Activated T-helper 1 cell treated with anti-CD3 and anti-CD28 coated beads, Interleukin-12 subunit alpha, Interleukin-12 subunit beta, Interleukin-2, Interleukin-4 antibody, amounts not matched to agents 30 ng/mL and 10 ng/mL and 1 ng/mL, durations not matched to agents 14 hours and 24 hours and 36 hours (primary cell): ENCODE results near the gene P2RY2. TPM values are rescaled to one million over a fixed set of nuclear protein-coding genes. Genes with fewer than 3 reads are reported as not detected.
"Not testable (repeated sequence)": the region's sequence is repeated elsewhere in the genome, so short reads cannot be mapped to it uniquely, and the experiment has no call there.

Experiments
- DNase-seq: peaks from one replicate; pipeline ENCODE4 v3.0.0; 2021; ENCODE audit warnings: low spot score
- H3K27ac Mint-ChIP-seq: one replicate; pipeline ENCODE4 v1.8.0; 2021; ENCODE audit warnings: mild to moderate bottlenecking, mixed read lengths
- H3K27me3 Mint-ChIP-seq: one replicate; pipeline ENCODE4 v1.8.0; 2022; ENCODE audit warnings: mild to moderate bottlenecking, moderate library complexity, mixed read lengths; ENCODE audit not compliant: insufficient read depth
- H3K36me3 Mint-ChIP-seq: one replicate; pipeline ENCODE4 v1.8.0; 2021; ENCODE audit warnings: low read depth, mixed read lengths
- H3K4me1 Mint-ChIP-seq: one replicate; pipeline ENCODE4 v1.8.0; 2021; ENCODE audit warnings: low read depth, mixed read lengths
- H3K4me3 Mint-ChIP-seq: one replicate; pipeline ENCODE4 v1.8.0; 2021; ENCODE audit warnings: mild to moderate bottlenecking, moderate library complexity, mixed read lengths
- H3K9me3 Mint-ChIP-seq: one replicate; pipeline ENCODE4 v1.8.0; 2021; ENCODE audit warnings: mixed read lengths
- intact Hi-C: fragments of 100-400 bp; cut with micrococcal nuclease; formaldehyde crosslinking; loops from one replicate; pipeline ENCODE4 v1.15.1; 2024
- total RNA-seq: library from RNA; stranded (reverse); gene quantifications from 2 replicates; pipeline ENCODE4 v1.2.3, GENCODE V29; 2022

P2RY2 gene
- total RNA-seq, 1 donor from 2014 or later = not detected

- Mint-ChIP-seq H3K36me3 (no peaks in the 10 kb centered on the region), H3K27ac (no peak overlapping the region), H3K4me3 (no peak overlapping the region), H3K9me3 (no peaks in the 10 kb centered on the region), H3K27me3 (peaks cover 7% of the 10 kb centered on the region), H3K4me1 (no peaks in the 10 kb centered on the region)
- intact Hi-C loops = no loop called here
- no peak for DNase-seq
Observed at GRCh38 chr11:73191151-73191550, 26.9 kb upstream of the P2RY2 start.

- intact Hi-C loops = no loop called here
- no peak for DNase-seq
- H3K4me3 Mint-ChIP-seq = no peak overlapping the region
- no peaks in the 10 kb centered on the region for H3K36me3 Mint-ChIP-seq
- H3K4me1 Mint-ChIP-seq = no peaks in the 10 kb centered on the region
- no peaks in the 10 kb centered on the region for H3K9me3 Mint-ChIP-seq
- H3K27ac Mint-ChIP-seq = no peak overlapping the region
- H3K27me3 Mint-ChIP-seq = peaks cover 9% of the 10 kb centered on the region
Observed at GRCh38 chr11:73192272-73192671, 25.8 kb upstream of the P2RY2 start.

GRCh38 chr11:73193251-73194033, 24.6 kb upstream of the P2RY2 start:
- DNase-seq = no peak
- Mint-ChIP-seq H3K27ac (no peak overlapping the region), H3K4me3 (no peak overlapping the region), H3K4me1 (no peaks in the 10 kb centered on the region), H3K9me3 (no peaks in the 10 kb centered on the region), H3K36me3 (no peaks in the 10 kb centered on the region), H3K27me3 (peaks cover 10% of the 10 kb centered on the region)
- intact Hi-C loops = no loop called here

- no peaks in the 10 kb centered on the region for H3K36me3 Mint-ChIP-seq
- H3K9me3 Mint-ChIP-seq = no peaks in the 10 kb centered on the region
- H3K4me3 Mint-ChIP-seq = no peak overlapping the region
- peaks cover 12% of the 10 kb centered on the region for H3K27me3 Mint-ChIP-seq
- H3K27ac Mint-ChIP-seq = no peak overlapping the region
- intact Hi-C loops = no loop called here
- H3K4me1 Mint-ChIP-seq = no peaks in the 10 kb centered on the region
- no peak for DNase-seq
Observed at GRCh38 chr11:73194034-73194507, 24.0 kb upstream of the P2RY2 start.

GRCh38 chr11:73194593-73194992, 23.5 kb upstream of the P2RY2 start:
- Mint-ChIP-seq H3K9me3 (no peaks in the 10 kb centered on the region), H3K27me3 (peaks cover 12% of the 10 kb centered on the region), H3K4me3 (no peak overlapping the region), H3K27ac (no peak overlapping the region), H3K4me1 (no peaks in the 10 kb centered on the region), H3K36me3 (no peaks in the 10 kb centered on the region)
- DNase-seq = no peak
- intact Hi-C loops = no loop called here

- H3K9me3 Mint-ChIP-seq = no peaks in the 10 kb centered on the region
- intact Hi-C loops = no loop called here
- H3K4me3 Mint-ChIP-seq = no peak overlapping the region
- peaks cover 12% of the 10 kb centered on the region for H3K27me3 Mint-ChIP-seq
- H3K4me1 Mint-ChIP-seq = no peaks in the 10 kb centered on the region
- no peak overlapping the region for H3K27ac Mint-ChIP-seq
- no peaks in the 10 kb centered on the region for H3K36me3 Mint-ChIP-seq
- DNase-seq = no peak
Observed at GRCh38 chr11:73195191-73196007, 22.7 kb upstream of the P2RY2 start.

GRCh38 chr11:73196576-73196975, 21.5 kb upstream of the P2RY2 start:
- Mint-ChIP-seq H3K27ac (no peak overlapping the region), H3K36me3 (no peaks in the 10 kb centered on the region), H3K27me3 (peaks cover 12% of the 10 kb centered on the region), H3K9me3 (no peaks in the 10 kb centered on the region), H3K4me1 (no peaks in the 10 kb centered on the region), H3K4me3 (no peak overlapping the region)
- intact Hi-C loops = no loop called here
- DNase-seq = no peak

- H3K36me3 Mint-ChIP-seq = no peaks in the 10 kb centered on the region
- H3K27me3 Mint-ChIP-seq = peaks cover 12% of the 10 kb centered on the region
- H3K4me1 Mint-ChIP-seq = no peaks in the 10 kb centered on the region
- H3K27ac Mint-ChIP-seq = no peak overlapping the region
- no peaks in the 10 kb centered on the region for H3K9me3 Mint-ChIP-seq
- H3K4me3 Mint-ChIP-seq = no peak overlapping the region
- intact Hi-C loops = no loop called here
- no peak for DNase-seq
Observed at GRCh38 chr11:73197348-73197747, 20.7 kb upstream of the P2RY2 start.

GRCh38 chr11:73197787-73198186, 20.3 kb upstream of the P2RY2 start:
- peaks cover 12% of the 10 kb centered on the region for H3K27me3 Mint-ChIP-seq
- H3K4me3 Mint-ChIP-seq, H3K27ac Mint-ChIP-seq, intact Hi-C loops, DNase-seq, H3K4me1 Mint-ChIP-seq, H3K9me3 Mint-ChIP-seq, H3K36me3 Mint-ChIP-seq: not testable (repeated sequence)

GRCh38 chr11:73198677-73199076, 19.4 kb upstream of the P2RY2 start:
- no peak overlapping the region for H3K4me3 Mint-ChIP-seq
- no peak overlapping the region for H3K27ac Mint-ChIP-seq
- DNase-seq = no peak
- peaks cover 11% of the 10 kb centered on the region for H3K27me3 Mint-ChIP-seq
- H3K4me1 Mint-ChIP-seq = no peaks in the 10 kb centered on the region
- intact Hi-C loops = no loop called here
- no peaks in the 10 kb centered on the region for H3K9me3 Mint-ChIP-seq
- H3K36me3 Mint-ChIP-seq = no peaks in the 10 kb centered on the region

- H3K27ac Mint-ChIP-seq = no peak overlapping the region
- no peaks in the 10 kb centered on the region for H3K4me1 Mint-ChIP-seq
- no peaks in the 10 kb centered on the region for H3K9me3 Mint-ChIP-seq
- intact Hi-C loops = no loop called here
- DNase-seq = no peak
- H3K4me3 Mint-ChIP-seq = no peak overlapping the region
- H3K27me3 Mint-ChIP-seq = peaks cover 6% of the 10 kb centered on the region
- H3K36me3 Mint-ChIP-seq = no peaks in the 10 kb centered on the region
Observed at GRCh38 chr11:73199446-73199845, 18.6 kb upstream of the P2RY2 start.

GRCh38 chr11:73200256-73200655, 17.8 kb upstream of the P2RY2 start:
- Mint-ChIP-seq H3K9me3 (no peaks in the 10 kb centered on the region), H3K27ac (no peak overlapping the region), H3K36me3 (no peaks in the 10 kb centered on the region), H3K27me3 (peaks cover 6% of the 10 kb centered on the region), H3K4me3 (no peak overlapping the region), H3K4me1 (no peaks in the 10 kb centered on the region)
- no peak for DNase-seq
- intact Hi-C loops = no loop called here

GRCh38 chr11:73201249-73201648, 16.8 kb upstream of the P2RY2 start:
- no peaks in the 10 kb centered on the region for H3K9me3 Mint-ChIP-seq
- intact Hi-C loops = no loop called here
- H3K4me1 Mint-ChIP-seq = no peaks in the 10 kb centered on the region

More at GRCh38 chr11:73201249-73201648, 16.8 kb upstream of the P2RY2 start:
- H3K27me3 Mint-ChIP-seq = peaks cover 5% of the 10 kb centered on the region
- no peaks in the 10 kb centered on the region for H3K36me3 Mint-ChIP-seq
- no peak overlapping the region for H3K27ac Mint-ChIP-seq
- DNase-seq = no peak
- no peak overlapping the region for H3K4me3 Mint-ChIP-seq
